Testis (tissue), 2 donors: ENCODE results near the gene KRT222.

Experiments used
- POLR2A ChIP-seq: fragments of 450-650 bp; IDR thresholded peaks from one replicate; pipeline ENCODE4 v1.6.1; 2017; ENCODE audit warnings: antibody characterized with exemption, mild to moderate bottlenecking, moderate library complexity
- TF ChIP-seq, protein P1 (sequence below), 3 experiments: fragments of 450-650 bp in 2 of 3; fragments of 200-600 bp in 1 of 3; sonication (generic) in 1 of 3; IDR thresholded peaks; one replicate each; pipeline ENCODE4 v1.5.1; 2016 to 2019; ENCODE audit warnings: antibody characterized with exemption in 3 of 3, mild to moderate bottlenecking in 2 of 3, moderate library complexity in 1 of 3

DNA sequence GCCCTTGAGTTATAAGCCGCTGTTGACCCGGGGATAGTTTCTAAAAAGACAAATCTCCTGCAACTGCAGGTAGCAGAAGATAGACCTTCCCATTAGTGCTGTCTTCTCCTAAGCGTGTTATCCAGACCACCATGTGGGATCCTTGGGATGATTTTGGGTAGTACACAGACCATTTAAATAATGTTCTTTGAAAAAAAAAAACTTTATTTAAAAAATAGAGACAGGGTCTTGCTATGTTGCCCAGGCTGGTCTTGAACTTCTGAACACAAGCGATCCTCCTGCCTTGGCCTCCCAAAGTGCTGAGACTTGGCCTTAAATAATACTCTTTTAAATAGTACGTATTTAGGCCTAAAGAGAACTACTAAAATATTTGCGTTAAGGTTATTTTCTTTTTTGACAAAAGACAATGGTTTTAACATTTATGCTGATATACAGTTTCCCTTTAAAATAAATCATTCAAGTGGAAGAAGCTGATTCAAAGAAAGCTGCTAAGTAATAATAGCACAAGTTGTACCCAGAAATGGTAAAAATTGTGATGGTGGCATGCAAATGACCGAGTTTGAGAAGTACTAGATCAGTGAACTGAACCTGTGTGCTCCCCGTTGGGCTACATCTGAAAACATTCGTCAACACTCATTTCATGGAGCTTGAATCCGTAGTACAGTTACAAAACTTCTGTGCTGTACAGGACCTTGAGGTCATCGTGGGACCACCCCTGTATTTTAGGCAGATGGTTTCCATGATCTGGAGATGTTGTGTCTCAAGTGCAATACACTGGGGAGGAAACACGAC lies 41.4 kb downstream of the KRT222 start:
- TF ChIP-seq, protein P1, sequence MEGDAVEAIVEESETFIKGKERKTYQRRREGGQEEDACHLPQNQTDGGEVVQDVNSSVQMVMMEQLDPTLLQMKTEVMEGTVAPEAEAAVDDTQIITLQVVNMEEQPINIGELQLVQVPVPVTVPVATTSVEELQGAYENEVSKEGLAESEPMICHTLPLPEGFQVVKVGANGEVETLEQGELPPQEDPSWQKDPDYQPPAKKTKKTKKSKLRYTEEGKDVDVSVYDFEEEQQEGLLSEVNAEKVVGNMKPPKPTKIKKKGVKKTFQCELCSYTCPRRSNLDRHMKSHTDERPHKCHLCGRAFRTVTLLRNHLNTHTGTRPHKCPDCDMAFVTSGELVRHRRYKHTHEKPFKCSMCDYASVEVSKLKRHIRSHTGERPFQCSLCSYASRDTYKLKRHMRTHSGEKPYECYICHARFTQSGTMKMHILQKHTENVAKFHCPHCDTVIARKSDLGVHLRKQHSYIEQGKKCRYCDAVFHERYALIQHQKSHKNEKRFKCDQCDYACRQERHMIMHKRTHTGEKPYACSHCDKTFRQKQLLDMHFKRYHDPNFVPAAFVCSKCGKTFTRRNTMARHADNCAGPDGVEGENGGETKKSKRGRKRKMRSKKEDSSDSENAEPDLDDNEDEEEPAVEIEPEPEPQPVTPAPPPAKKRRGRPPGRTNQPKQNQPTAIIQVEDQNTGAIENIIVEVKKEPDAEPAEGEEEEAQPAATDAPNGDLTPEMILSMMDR (IDR thresholded peaks at IDR 0.05) = no peak
- no peak for TF ChIP-seq POLR2A
